OCI-LY7 (cell line): ENCODE measurements around the gene TNS2. TPM values are rescaled to one million over a fixed set of nuclear protein-coding genes. Genes with fewer than 3 reads are reported as not detected.

Experiments
- BruUV-seq: library from RNA; stranded (reverse); fragments of 400-500 nt; replicated peaks from 2 replicates; lab custom pipeline; 2021; lab: Mats Ljungman, UMichigan
- CTCF ChIA-PET: fragments of 300-600 bp; sonication (Branson Sonifier 250); formaldehyde crosslinking; loops from one replicate; lab custom pipeline; 2022; ENCODE audit warnings: antibody characterized with exemption; ENCODE audit not compliant: unreplicated experiment; lab: Charles Lee
- POLR2A ChIA-PET: fragments of 300-600 bp; sonication (Branson Sonifier 250); formaldehyde crosslinking; loops from one replicate; lab custom pipeline; 2022; ENCODE audit warnings: antibody characterized with exemption; lab: Charles Lee
- DNase-seq: peaks from one replicate; pipeline ENCODE4 v3.0.0-alpha.2; 2015; ENCODE audit warnings: low spot score
- H2AFZ ChIP-seq: fragments of 200-600 bp; sonication (generic), shearing (Covaris generic); 2 replicates; pipeline ENCODE4 v1.6.1; 2014; ENCODE audit warnings: mild to moderate bottlenecking, antibody characterized with exemption, low read length, moderate library complexity
- H3K27ac ChIP-seq: fragments of 200-600 bp; sonication (generic); 2 replicates; pipeline ENCODE4 v1.5.1; 2014; ENCODE audit warnings: mixed run types, low read depth, mild to moderate bottlenecking, moderate library complexity, low read length, inconsistent platforms; ENCODE audit not compliant: poor library complexity, severe bottlenecking
- H3K36me3 ChIP-seq: fragments of 200-600 bp; sonication (generic); 2 replicates; pipeline ENCODE4 v1.6.1; 2014; ENCODE audit warnings: mild to moderate bottlenecking, antibody characterized with exemption, low read length, moderate library complexity, mixed read lengths; ENCODE audit not compliant: insufficient read depth
- H3K4me1 ChIP-seq: fragments of 200-600 bp; sonication (generic); 2 replicates; pipeline ENCODE4 v1.5.1; 2014; ENCODE audit warnings: mild to moderate bottlenecking, low read length; ENCODE audit not compliant: insufficient read depth, poor library complexity, severe bottlenecking
- H3K4me2 ChIP-seq: fragments of 200-600 bp; sonication (generic); 2 replicates; pipeline ENCODE4 v1.6.1; 2014; ENCODE audit warnings: mild to moderate bottlenecking, low read length
- H3K4me3 ChIP-seq: fragments of 200-600 bp; sonication (generic); 2 replicates; pipeline ENCODE4 v1.5.1; 2014; ENCODE audit warnings: mild to moderate bottlenecking, low read depth, low read length; ENCODE audit not compliant: poor library complexity, severe bottlenecking
- H3K79me2 ChIP-seq: fragments of 200-600 bp; sonication (generic); 2 replicates; pipeline ENCODE4 v1.6.1; 2016; ENCODE audit warnings: low read depth, mild to moderate bottlenecking, low read length, moderate library complexity, mixed read lengths; ENCODE audit not compliant: insufficient read depth
- H3K9me2 ChIP-seq: fragments of 200-600 bp; sonication (generic); 2 replicates; pipeline ENCODE4 v1.6.1; 2016; ENCODE audit warnings: mild to moderate bottlenecking, low read length, mixed read lengths; ENCODE audit not compliant: insufficient read depth
- H3K9me3 ChIP-seq: fragments of 200-600 bp; sonication (generic); 2 replicates; pipeline ENCODE4 v1.6.1; 2014; ENCODE audit warnings: mild to moderate bottlenecking, mixed run types, low read length, mixed read lengths
- H4K20me1 ChIP-seq: fragments of 200-600 bp; sonication (generic); 2 replicates; pipeline ENCODE4 v1.6.1; 2014; ENCODE audit warnings: mild to moderate bottlenecking, antibody characterized with exemption, low read length, moderate library complexity, mixed read lengths; ENCODE audit not compliant: insufficient read depth
- EZH2phosphoT487 ChIP-seq: fragments of 200-600 bp; sonication (generic); IDR thresholded peaks from 2 replicates; pipeline ENCODE4 v1.6.1; 2018; ENCODE audit warnings: low read depth, borderline replicate concordance, mild to moderate bottlenecking, mixed run types, antibody characterized with exemption, low read length, moderate library complexity, mixed read lengths
- intact Hi-C: fragments of 100-400 bp; cut with micrococcal nuclease; formaldehyde crosslinking; loops from one replicate; pipeline ENCODE4 v1.10.0; 2022; ENCODE audit not compliant: unreplicated experiment
- total RNA-seq, 2 experiments: library from RNA; depleted of rRNA in 1 of 2; stranded (reverse); fragments of >200 nt in 1 of 2; shearing (Covaris generic) in 1 of 2; gene quantifications; 2 replicates each; pipeline ENCODE4 v1.2.3, GENCODE V29; 2014 to 2022
- TF ChIP-seq, protein P1 (sequence below): fragments of 200-600 bp; sonication (generic); conservative IDR thresholded peaks from 2 replicates; pipeline ENCODE4 v1.5.1; 2014; ENCODE audit warnings: mild to moderate bottlenecking, antibody characterized with exemption, low read length, moderate library complexity, mixed read lengths

TNS2 gene
- total RNA-seq, 2 experiments from 2014 or later: 0.25 to 1.6 TPM

DNA sequence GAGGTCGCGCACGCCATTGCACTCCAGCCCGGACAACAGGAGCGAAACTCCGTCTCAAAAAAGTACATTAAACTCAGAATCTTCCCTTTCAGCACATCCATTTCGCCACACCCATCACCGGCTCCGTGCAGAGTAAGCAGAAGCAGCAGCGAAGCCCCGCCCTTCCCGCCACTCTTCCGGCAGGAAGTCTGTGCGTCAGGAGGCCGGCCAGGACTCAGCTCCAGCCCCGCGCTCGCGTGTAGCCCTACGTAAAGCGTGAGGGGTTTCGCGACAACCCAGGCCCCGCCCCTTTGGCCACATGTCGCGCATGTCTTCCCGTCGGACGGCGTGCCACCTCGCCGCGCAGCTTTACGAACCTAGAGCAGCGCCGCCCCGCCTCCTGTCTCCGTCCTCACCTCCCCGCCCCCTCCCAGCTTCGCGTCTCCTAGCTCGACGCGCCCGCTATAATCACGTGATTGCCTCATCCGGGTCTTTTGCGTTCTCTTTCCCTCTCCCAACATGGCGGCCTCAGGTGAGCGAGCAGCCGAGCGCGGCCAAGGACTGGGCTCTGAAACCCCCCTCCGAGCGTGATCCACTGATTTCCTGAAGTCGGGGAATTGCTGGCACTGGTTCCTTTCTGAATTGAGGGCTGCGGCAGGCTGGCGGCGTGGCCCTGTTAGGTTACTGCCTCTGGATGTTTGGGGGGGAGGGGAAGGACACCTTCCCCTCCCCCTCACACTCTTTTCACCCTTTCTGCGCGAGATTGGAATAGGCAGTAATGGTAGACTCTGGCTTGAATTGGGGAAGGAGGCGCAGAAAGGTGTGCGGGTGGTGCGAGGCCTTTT lies 43.7 kb upstream of the TNS2 start, which contains the start of gene EIF4B:
Gene EIF4B (plus strand): TSS at position 471 of the 824 bp plus-strand sequence. CDS start 28 bp downstream, at position 499.
- Histone ChIP-seq H3K79me2 (peaks cover 60% of the 10 kb centered on the region), H3K4me3 (peak within 1 kb of the TSS; percentile 77), H3K27ac (peak within 1 kb of the TSS; percentile 78), H3K4me1 (peaks cover 47% of the 10 kb centered on the region), H2AFZ (peak within 1 kb of the TSS; percentile 43; the same call in 1 of the 2 replicates), H3K4me2 (peak within 1 kb of the TSS; percentile 90), H4K20me1 (peaks cover 34% of the 10 kb centered on the region), H3K9me3 (no peaks in the 10 kb centered on the region), H3K9me2 (no peaks in the 10 kb centered on the region), H3K36me3 (peaks cover 43% of the 10 kb centered on the region)
- POLR2A ChIA-PET: interaction anchor here (0.5 to 1.3 kb wide), 8 partner anchors 11 to 1420 kb away, joined by 3 to 9 read pairs (median 3); no protein-coding TSS in a partner anchor
- CTCF ChIA-PET: interaction anchor here (0.5 to 0.6 kb wide), 6 partner anchors 11 to 314 kb away, joined by 3 to 6 read pairs (median 4); no protein-coding TSS in a partner anchor
- TF ChIP-seq EZH2phosphoT487: no peak
- TF ChIP-seq, protein P1, sequence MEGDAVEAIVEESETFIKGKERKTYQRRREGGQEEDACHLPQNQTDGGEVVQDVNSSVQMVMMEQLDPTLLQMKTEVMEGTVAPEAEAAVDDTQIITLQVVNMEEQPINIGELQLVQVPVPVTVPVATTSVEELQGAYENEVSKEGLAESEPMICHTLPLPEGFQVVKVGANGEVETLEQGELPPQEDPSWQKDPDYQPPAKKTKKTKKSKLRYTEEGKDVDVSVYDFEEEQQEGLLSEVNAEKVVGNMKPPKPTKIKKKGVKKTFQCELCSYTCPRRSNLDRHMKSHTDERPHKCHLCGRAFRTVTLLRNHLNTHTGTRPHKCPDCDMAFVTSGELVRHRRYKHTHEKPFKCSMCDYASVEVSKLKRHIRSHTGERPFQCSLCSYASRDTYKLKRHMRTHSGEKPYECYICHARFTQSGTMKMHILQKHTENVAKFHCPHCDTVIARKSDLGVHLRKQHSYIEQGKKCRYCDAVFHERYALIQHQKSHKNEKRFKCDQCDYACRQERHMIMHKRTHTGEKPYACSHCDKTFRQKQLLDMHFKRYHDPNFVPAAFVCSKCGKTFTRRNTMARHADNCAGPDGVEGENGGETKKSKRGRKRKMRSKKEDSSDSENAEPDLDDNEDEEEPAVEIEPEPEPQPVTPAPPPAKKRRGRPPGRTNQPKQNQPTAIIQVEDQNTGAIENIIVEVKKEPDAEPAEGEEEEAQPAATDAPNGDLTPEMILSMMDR: no peak
- no TSS peak for BruUV-seq
- peak; percentile 100 for DNase-seq
- intact Hi-C loops: loop anchor here (10.0 kb wide), 1 partner anchor 749 kb away; the partner anchor contains the start of gene CISTR

DNA sequence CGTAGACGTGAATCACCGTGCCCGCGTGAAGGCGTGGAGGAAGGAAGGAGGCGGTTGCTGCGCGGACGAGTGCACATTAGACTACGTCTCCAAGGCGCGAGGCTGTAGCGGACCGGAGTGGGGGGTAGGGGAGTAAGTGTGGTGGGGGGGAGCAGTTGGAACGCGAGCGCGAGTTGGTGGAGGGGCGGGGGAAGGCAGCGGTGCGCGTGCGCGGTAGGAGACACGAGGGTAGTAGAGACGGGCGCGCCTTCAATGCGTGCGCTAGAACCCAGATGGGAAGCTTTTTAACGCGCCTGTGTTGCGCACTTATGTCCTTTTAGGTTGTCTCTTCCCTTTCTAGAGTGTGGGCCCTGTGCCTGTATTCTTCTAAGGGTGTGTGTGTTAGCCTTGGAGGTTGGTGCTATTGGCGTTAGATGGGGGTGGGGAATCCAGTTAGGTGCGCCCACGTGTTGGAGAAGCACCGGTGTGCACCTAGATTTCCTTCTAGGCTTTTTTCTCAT lies 43.0 kb upstream of the TNS2 start:
- TF ChIP-seq, protein P1: no peak
- TF ChIP-seq EZH2phosphoT487: no peak
- Histone ChIP-seq H3K9me3 (peaks cover 6% of the 10 kb centered on the region; the same call in 1 of the 2 replicates), H3K4me1 (peaks cover 49% of the 10 kb centered on the region), H3K79me2 (peaks cover 67% of the 10 kb centered on the region), H3K36me3 (peaks cover 50% of the 10 kb centered on the region), H4K20me1 (peaks cover 41% of the 10 kb centered on the region), H3K4me2 (peak overlapping the region; percentile 90), H2AFZ (0 out of 2 replicates have a peak overlapping the region, but pooled peaks have one; percentile 0), H3K4me3 (peak overlapping the region; percentile 77), H3K27ac (peak overlapping the region; percentile 78), H3K9me2 (no peaks in the 10 kb centered on the region)
- CTCF ChIA-PET: interaction anchor here (0.5 to 0.6 kb wide), 4 partner anchors 11 to 201 kb away, joined by 3 to 6 read pairs (median 4); no protein-coding TSS in a partner anchor
- intact Hi-C loops: loop anchor here (10.0 kb wide), 1 partner anchor 748 kb away; the partner anchor contains the start of gene CISTR
- DNase-seq: peak; percentile 87
- BruUV-seq: TSS peak; percentile 63
- POLR2A ChIA-PET: interaction anchor here (0.7 to 1.1 kb wide), 3 partner anchors 15 to 313 kb away, joined by 3 read pairs; no protein-coding TSS in a partner anchor
